ENCODE results near the gene ZNF74.
"Not testable (repeated sequence)": the region's sequence is repeated elsewhere in the genome, so short reads cannot be mapped to it uniquely, and the experiment has no call there.

Gene ZNF74

GRCh38 chr22:20451129-20451778 lies 57.3 kb downstream of the ZNF74 start:
- not testable (repeated sequence) for DNase-seq

DNA sequence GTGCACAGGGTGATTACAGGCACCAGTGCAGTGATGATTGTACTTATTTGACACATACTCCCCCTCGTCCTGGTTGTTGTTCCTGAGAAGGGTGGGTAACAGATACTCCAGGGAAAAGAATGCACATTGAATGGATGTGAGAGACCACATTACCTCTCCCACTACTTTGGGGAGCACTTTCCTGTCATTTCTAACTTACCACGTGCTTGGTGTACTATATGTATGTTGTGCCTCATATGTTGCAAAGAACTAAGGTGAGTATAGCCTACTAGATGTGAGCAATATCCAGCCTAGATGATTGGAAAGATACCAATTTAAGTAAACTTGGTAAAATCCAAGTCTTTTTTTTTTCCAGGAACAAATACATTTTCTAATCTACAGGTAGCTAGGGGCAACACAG lies 58.0 kb downstream of the ZNF74 start:
- no peak for DNase-seq

DNA sequence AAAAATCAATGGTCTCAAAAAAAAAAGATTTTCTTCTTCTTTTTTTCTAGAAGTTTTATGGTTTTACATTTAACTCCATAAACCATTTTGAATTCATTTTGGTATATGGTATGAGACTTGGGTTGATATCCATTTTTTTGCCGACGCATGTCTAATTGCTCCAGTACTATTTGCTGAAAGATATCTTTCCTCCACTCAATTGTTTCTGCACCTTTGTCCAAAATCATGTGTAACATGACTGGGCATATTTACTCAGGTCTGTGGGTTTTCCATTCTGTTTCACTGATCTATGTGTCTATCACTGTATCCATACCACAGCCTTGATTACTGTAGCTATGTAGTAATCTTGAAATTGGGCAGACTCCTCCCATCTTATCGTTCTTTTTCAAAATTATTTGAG lies 59.3 kb downstream of the ZNF74 start:
- no peak for DNase-seq

GRCh38 chr22:20455709-20456063 lies 61.7 kb downstream of the ZNF74 start:
- DNase-seq = no peak

- peak; percentile 84 for DNase-seq
Observed at GRCh38 chr22:20456064-20456721, 62.2 kb downstream of the ZNF74 start.

GRCh38 chr22:20456722-20457076 lies 62.7 kb downstream of the ZNF74 start:
- no peak for DNase-seq

DNA sequence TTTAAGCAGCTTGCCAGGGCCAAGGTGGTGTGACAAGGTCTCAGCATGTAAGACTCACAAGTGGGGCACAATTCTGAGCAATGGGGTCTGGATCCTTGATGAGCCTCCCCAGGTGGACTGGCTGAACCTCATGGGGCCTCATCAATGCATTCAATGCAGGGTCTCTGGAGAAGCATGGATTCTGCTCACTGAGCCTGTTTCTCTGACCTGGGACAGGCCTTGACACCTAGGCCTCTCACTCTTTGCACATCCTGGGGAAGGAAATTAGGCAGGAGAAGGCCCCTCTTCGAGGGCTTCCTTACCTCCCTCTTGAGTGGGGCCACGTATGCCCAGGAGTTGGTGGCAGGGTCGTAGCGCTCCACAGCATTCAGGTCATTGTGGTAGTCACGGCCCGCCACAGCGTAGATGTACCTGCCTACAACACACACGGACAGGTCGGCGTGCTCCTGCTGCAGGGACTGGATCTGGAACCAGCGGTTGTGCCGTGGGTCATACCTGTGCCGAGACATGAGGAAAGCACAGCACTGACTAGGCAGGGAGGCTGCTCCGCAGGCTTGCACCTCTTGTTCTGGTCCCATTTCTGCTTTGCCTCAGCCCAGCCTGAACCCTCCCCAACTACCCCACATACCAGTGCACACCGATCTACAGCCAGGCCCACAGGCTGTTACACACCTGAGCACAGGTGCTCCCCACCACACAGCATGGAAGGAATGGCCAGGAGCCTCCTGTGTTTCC lies 63.7 kb downstream of the ZNF74 start:
- no peak for DNase-seq
